Measurements from ENCODE around the gene CEPT1.

- TF ChIP-seq KDM4A (IDR thresholded peaks at IDR 0.05; ENCODE audit: low read depth, low read length, severe bottlenecking) (no peak), POLR2A (IDR thresholded peaks at IDR 0.05; ENCODE audit: control extremely low read depth in 1 of 2, low read depth in 2 of 2, low read length in 2 of 2) (no peak), CEBPB (IDR thresholded peaks at IDR 0.05; ENCODE audit: low read depth, low read length) (no peak), JUN (IDR thresholded peaks at IDR 0.05; ENCODE audit: low read depth, low read length) (no peak), RAD21 (IDR thresholded peaks at IDR 0.05 in 1 of 2, conservative IDR thresholded peaks at IDR 0.05 in 1 of 2; ENCODE audit: low read depth in 2 of 2, low read length in 2 of 2) (no peak), EZH2 (IDR thresholded peaks at IDR 0.05; ENCODE audit: low read depth, low read length, severe bottlenecking) (no peak), CTCF (IDR thresholded peaks at IDR 0.05; ENCODE audit: control extremely low read depth in 1 of 3, insufficient read depth in 1 of 3, low read depth in 1 of 3, low read length in 3 of 3) (no peak), TCF12 (IDR thresholded peaks at IDR 0.05; ENCODE audit: low read depth, low read length) (no peak), FOSL1 (IDR thresholded peaks at IDR 0.05; ENCODE audit: insufficient read depth, low read depth, low read length) (no peak)
Observed at GRCh38 chr1:111147948-111148347, 7.9 kb downstream of the CEPT1 start.
